CD8-positive, alpha-beta memory T cell (primary cell): Measurements from ENCODE around the gene PLPP1. TPM values are rescaled to one million over a fixed set of nuclear protein-coding genes. Genes with fewer than 3 reads are reported as not detected.

Experiments used
- CTCF ChIA-PET: fragments of 350-600 bp; sonication (Branson Sonifier 250); formaldehyde crosslinking; loops from one replicate; lab custom pipeline; 2021; ENCODE audit warnings: antibody characterized with exemption; lab: Charles Lee
- POLR2A ChIA-PET: fragments of 350-600 bp; sonication (Branson Sonifier 250); formaldehyde crosslinking; loops from one replicate; lab custom pipeline; 2021; ENCODE audit warnings: antibody characterized with exemption; lab: Charles Lee
- DNase-seq, 5 donors: peaks; one replicate each; pipeline versions ENCODE4 v3.0.0 to v3.0.0-alpha.2; 2020 to 2022; ENCODE audit warnings: mixed read lengths in 1 of 5
- H3K27ac ChIP-seq: one replicate; pipeline ENCODE4 v1.7.0; 2013; ENCODE audit warnings: low read depth, mild to moderate bottlenecking, low read length, moderate library complexity
- H3K27me3 ChIP-seq: 2 replicates; pipeline ENCODE4 v1.7.0; 2013; ENCODE audit warnings: low read length, mild to moderate bottlenecking; ENCODE audit not compliant: insufficient read depth, poor library complexity, severe bottlenecking
- H3K36me3 ChIP-seq: 2 replicates; pipeline ENCODE4 v1.7.0; 2013; ENCODE audit warnings: mild to moderate bottlenecking, low read length, moderate library complexity; ENCODE audit not compliant: insufficient read depth
- H3K4me1 ChIP-seq: 2 replicates; pipeline ENCODE4 v1.7.0; 2013; ENCODE audit warnings: mild to moderate bottlenecking, low read length, moderate library complexity; ENCODE audit not compliant: insufficient read depth
- H3K4me3 ChIP-seq: 2 replicates; pipeline ENCODE4 v1.7.0; 2013; ENCODE audit warnings: mild to moderate bottlenecking, low read length
- H3K9me3 ChIP-seq: 2 replicates; pipeline ENCODE4 v1.7.0; 2013; ENCODE audit warnings: mild to moderate bottlenecking, low read length
- H3K27ac Mint-ChIP-seq, 8 donors: one replicate each; pipeline ENCODE4 v1.8.0; 2020 to 2021; ENCODE audit warnings: mixed read lengths in 8 of 8, mild to moderate bottlenecking in 6 of 8, inconsistent platforms in 3 of 8, moderate library complexity in 3 of 8
- H3K27me3 Mint-ChIP-seq, 2 donors: one replicate each; pipeline ENCODE4 v1.8.0; 2020 to 2021; ENCODE audit warnings: mixed read lengths in 2 of 2, mild to moderate bottlenecking in 1 of 2, moderate library complexity in 1 of 2
- H3K36me3 Mint-ChIP-seq, 3 donors: one replicate each; pipeline ENCODE4 v1.8.0; 2020 to 2021; ENCODE audit warnings: mixed read lengths in 3 of 3, inconsistent platforms in 1 of 3, mild to moderate bottlenecking in 1 of 3
- H3K4me1 Mint-ChIP-seq, 3 donors: one replicate each; pipeline ENCODE4 v1.8.0; 2020 to 2021; ENCODE audit warnings: mixed read lengths in 3 of 3, inconsistent platforms in 1 of 3, mild to moderate bottlenecking in 1 of 3
- H3K4me3 Mint-ChIP-seq, 7 donors: one replicate each; pipeline ENCODE4 v1.8.0; 2020 to 2021; ENCODE audit warnings: mixed read lengths in 7 of 7, mild to moderate bottlenecking in 6 of 7, moderate library complexity in 4 of 7, inconsistent platforms in 2 of 7
- H3K9me3 Mint-ChIP-seq, 5 donors: one replicate each; pipeline ENCODE4 v1.8.0; 2020 to 2022; ENCODE audit warnings: mixed read lengths in 5 of 5, mild to moderate bottlenecking in 3 of 5, moderate library complexity in 2 of 5, inconsistent platforms in 1 of 5
- polyA plus RNA-seq: library from polyadenylated mRNA; unstranded; fragments of 300-500 nt; fragmentation: Illumina TruSeq; gene quantifications from one replicate; pipeline ENCODE4 v1.2.3, GENCODE V29; 2021
- total RNA-seq, 2 experiments: library from RNA; stranded (reverse); gene quantifications; one replicate each; pipeline ENCODE4 v1.2.3, GENCODE V29; 2021

Gene PLPP1
- total and polyA plus RNA-seq, 3 experiments from 2014 or later = 6.7 to 15.5 (median 14.7) TPM

GRCh38 chr5:55575815-55576583, 41.2 kb upstream of the PLPP1 start:
- Mint-ChIP-seq H3K4me3 (no peak overlapping the region), H3K27ac (no peak overlapping the region), H3K27me3 (peaks cover 11% of the 10 kb centered on the region in 2 donors), H3K36me3 (no peaks in the 10 kb centered on the region), H3K9me3 (no peaks in the 10 kb centered on the region), H3K4me1 (no peaks in the 10 kb centered on the region)
- H3K27ac ChIP-seq = no peak overlapping the region
- H3K4me3 ChIP-seq = no peak overlapping the region
- H3K27me3 ChIP-seq = no peaks in the 10 kb centered on the region
- CTCF ChIA-PET = interaction anchor here (0.7 kb wide), 1 partner anchor 19 kb away, joined by 3 read pairs; no protein-coding TSS in a partner anchor
- no peaks in the 10 kb centered on the region for H3K9me3 ChIP-seq
- H3K4me1 ChIP-seq = no peaks in the 10 kb centered on the region
- no peaks in the 10 kb centered on the region for H3K36me3 ChIP-seq
- no peak for DNase-seq
- POLR2A ChIA-PET = no interaction called here

- POLR2A ChIA-PET = no interaction called here
These were observed 37.8 kb upstream of the PLPP1 start for GRCh38 chr5:55572600-55572999.

GRCh38 chr5:55572020-55572419, 37.3 kb upstream of the PLPP1 start:
- Mint-ChIP-seq H3K4me3 (no peak overlapping the region), H3K36me3 (no peaks in the 10 kb centered on the region), H3K27me3 (peaks cover 4 to 7% of the 10 kb centered on the region in 2 donors), H3K9me3 (no peaks in the 10 kb centered on the region), H3K27ac (no peak overlapping the region), H3K4me1 (no peaks in the 10 kb centered on the region)
- ChIA-PET CTCF (no interaction called here), POLR2A (no interaction called here)
- Histone ChIP-seq H3K9me3 (no peaks in the 10 kb centered on the region), H3K4me3 (no peak overlapping the region), H3K4me1 (no peaks in the 10 kb centered on the region), H3K27ac (no peak overlapping the region), H3K27me3 (peaks cover 4% of the 10 kb centered on the region), H3K36me3 (no peaks in the 10 kb centered on the region)
- DNase-seq = no peak

More at GRCh38 chr5:55572600-55572999, 37.8 kb upstream of the PLPP1 start:
- no peak for DNase-seq
- Histone ChIP-seq H3K4me1 (no peaks in the 10 kb centered on the region), H3K27me3 (peaks cover 4% of the 10 kb centered on the region), H3K36me3 (no peaks in the 10 kb centered on the region), H3K9me3 (no peaks in the 10 kb centered on the region), H3K27ac (no peak overlapping the region), H3K4me3 (no peak overlapping the region)
- CTCF ChIA-PET = no interaction called here
- H3K27ac Mint-ChIP-seq = no peak overlapping the region
- H3K36me3 Mint-ChIP-seq = no peaks in the 10 kb centered on the region
- no peak overlapping the region for H3K4me3 Mint-ChIP-seq
- no peaks in the 10 kb centered on the region for H3K9me3 Mint-ChIP-seq
- H3K4me1 Mint-ChIP-seq = no peaks in the 10 kb centered on the region
- H3K27me3 Mint-ChIP-seq = peaks cover 4 to 7% of the 10 kb centered on the region in 2 donors

GRCh38 chr5:55570570-55570969, 35.8 kb upstream of the PLPP1 start:
- no peaks in the 10 kb centered on the region for H3K9me3 ChIP-seq
- H3K4me1 ChIP-seq = no peaks in the 10 kb centered on the region
- H3K4me3 ChIP-seq = no peak overlapping the region
- Mint-ChIP-seq H3K4me3 (no peak overlapping the region), H3K36me3 (no peaks in the 10 kb centered on the region), H3K27me3 (peaks cover 4 to 6% of the 10 kb centered on the region in 2 donors), H3K4me1 (no peaks in the 10 kb centered on the region), H3K27ac (no peak overlapping the region), H3K9me3 (no peaks in the 10 kb centered on the region)
- ChIA-PET CTCF (no interaction called here), POLR2A (no interaction called here)
- peaks cover 4% of the 10 kb centered on the region for H3K27me3 ChIP-seq
- no peak for DNase-seq
- no peaks in the 10 kb centered on the region for H3K36me3 ChIP-seq
- no peak overlapping the region for H3K27ac ChIP-seq

GRCh38 chr5:55570026-55570425, 35.3 kb upstream of the PLPP1 start:
- ChIA-PET CTCF (no interaction called here), POLR2A (no interaction called here)
- peaks cover 4% of the 10 kb centered on the region for H3K27me3 ChIP-seq
- Mint-ChIP-seq H3K4me3 (no peak overlapping the region), H3K27me3 (peaks cover 4 to 5% of the 10 kb centered on the region in 2 donors), H3K36me3 (no peaks in the 10 kb centered on the region), H3K9me3 (no peaks in the 10 kb centered on the region), H3K4me1 (no peaks in the 10 kb centered on the region), H3K27ac (no peak overlapping the region)
- no peak overlapping the region for H3K27ac ChIP-seq
- no peak for DNase-seq
- no peaks in the 10 kb centered on the region for H3K9me3 ChIP-seq
- H3K36me3 ChIP-seq = no peaks in the 10 kb centered on the region
- no peak overlapping the region for H3K4me3 ChIP-seq
- H3K4me1 ChIP-seq = no peaks in the 10 kb centered on the region

- no peak overlapping the region for H3K4me3 Mint-ChIP-seq
- CTCF ChIA-PET = no interaction called here
These were observed 34.7 kb upstream of the PLPP1 start for GRCh38 chr5:55569513-55569865.

GRCh38 chr5:55568654-55569512, 34.1 kb upstream of the PLPP1 start:
- Mint-ChIP-seq H3K9me3 (no peaks in the 10 kb centered on the region), H3K4me3 (no peak overlapping the region), H3K4me1 (no peaks in the 10 kb centered on the region), H3K36me3 (no peaks in the 10 kb centered on the region), H3K27me3 (peaks cover 3 to 4% of the 10 kb centered on the region in 2 donors), H3K27ac (no peak overlapping the region)
- Histone ChIP-seq H3K27ac (no peak overlapping the region), H3K9me3 (no peaks in the 10 kb centered on the region), H3K4me1 (no peaks in the 10 kb centered on the region), H3K36me3 (no peaks in the 10 kb centered on the region), H3K4me3 (no peak overlapping the region), H3K27me3 (peaks cover 4% of the 10 kb centered on the region)
- DNase-seq = no peak
- CTCF ChIA-PET = interaction anchor here (1.1 kb wide), 1 partner anchor 13 kb away, joined by 3 read pairs; no protein-coding TSS in a partner anchor
- POLR2A ChIA-PET = no interaction called here

More at GRCh38 chr5:55569513-55569865, 34.7 kb upstream of the PLPP1 start:
- no peaks in the 10 kb centered on the region for H3K36me3 ChIP-seq
- Mint-ChIP-seq H3K9me3 (no peaks in the 10 kb centered on the region), H3K27me3 (peaks cover 3 to 4% of the 10 kb centered on the region in 2 donors), H3K4me1 (no peaks in the 10 kb centered on the region), H3K27ac (no peak overlapping the region), H3K36me3 (no peaks in the 10 kb centered on the region)
- POLR2A ChIA-PET = no interaction called here
- no peak overlapping the region for H3K27ac ChIP-seq
- H3K4me1 ChIP-seq = no peaks in the 10 kb centered on the region
- no peak overlapping the region for H3K4me3 ChIP-seq
- H3K9me3 ChIP-seq = no peaks in the 10 kb centered on the region
- H3K27me3 ChIP-seq = peaks cover 4% of the 10 kb centered on the region
- no peak for DNase-seq

GRCh38 chr5:55564721-55565120, 30.0 kb upstream of the PLPP1 start:
- Histone ChIP-seq H3K36me3 (no peaks in the 10 kb centered on the region), H3K4me3 (no peak overlapping the region), H3K27me3 (peaks cover 4% of the 10 kb centered on the region), H3K4me1 (no peaks in the 10 kb centered on the region), H3K27ac (no peak overlapping the region), H3K9me3 (no peaks in the 10 kb centered on the region)
- CTCF ChIA-PET = interaction anchor here (1.6 kb wide), 1 partner anchor 10 kb away, joined by 3 read pairs; no protein-coding TSS in a partner anchor
- Mint-ChIP-seq H3K4me3 (no peak overlapping the region), H3K36me3 (no peaks in the 10 kb centered on the region), H3K27me3 (peaks cover 0 to 3% of the 10 kb centered on the region in 2 donors), H3K4me1 (no peaks in the 10 kb centered on the region), H3K9me3 (no peaks in the 10 kb centered on the region), H3K27ac (no peak overlapping the region)
- POLR2A ChIA-PET = no interaction called here
- no peak for DNase-seq
